OCI-LY7 (cell line): Measurements from ENCODE around the gene S100Z. TPM values are rescaled to one million over a fixed set of nuclear protein-coding genes. Genes with fewer than 3 reads are reported as not detected.

Source experiments
- BruUV-seq: library from RNA; stranded (reverse); fragments of 400-500 nt; replicated peaks from 2 replicates; lab custom pipeline; 2021; lab: Mats Ljungman, UMichigan
- CTCF ChIA-PET: fragments of 300-600 bp; sonication (Branson Sonifier 250); formaldehyde crosslinking; loops from one replicate; lab custom pipeline; 2022; ENCODE audit warnings: antibody characterized with exemption; ENCODE audit not compliant: unreplicated experiment; lab: Charles Lee
- POLR2A ChIA-PET: fragments of 300-600 bp; sonication (Branson Sonifier 250); formaldehyde crosslinking; loops from one replicate; lab custom pipeline; 2022; ENCODE audit warnings: antibody characterized with exemption; lab: Charles Lee
- DNase-seq: peaks from one replicate; pipeline ENCODE4 v3.0.0-alpha.2; 2015; ENCODE audit warnings: low spot score
- H2AFZ ChIP-seq: fragments of 200-600 bp; sonication (generic), shearing (Covaris generic); 2 replicates; pipeline ENCODE4 v1.6.1; 2014; ENCODE audit warnings: mild to moderate bottlenecking, antibody characterized with exemption, low read length, moderate library complexity
- H3K27ac ChIP-seq: fragments of 200-600 bp; sonication (generic); 2 replicates; pipeline ENCODE4 v1.5.1; 2014; ENCODE audit warnings: mixed run types, low read depth, mild to moderate bottlenecking, moderate library complexity, low read length, inconsistent platforms; ENCODE audit not compliant: poor library complexity, severe bottlenecking
- H3K36me3 ChIP-seq: fragments of 200-600 bp; sonication (generic); 2 replicates; pipeline ENCODE4 v1.6.1; 2014; ENCODE audit warnings: mild to moderate bottlenecking, antibody characterized with exemption, low read length, moderate library complexity, mixed read lengths; ENCODE audit not compliant: insufficient read depth
- H3K4me1 ChIP-seq: fragments of 200-600 bp; sonication (generic); 2 replicates; pipeline ENCODE4 v1.5.1; 2014; ENCODE audit warnings: mild to moderate bottlenecking, low read length; ENCODE audit not compliant: insufficient read depth, poor library complexity, severe bottlenecking
- H3K4me2 ChIP-seq: fragments of 200-600 bp; sonication (generic); 2 replicates; pipeline ENCODE4 v1.6.1; 2014; ENCODE audit warnings: mild to moderate bottlenecking, low read length
- H3K4me3 ChIP-seq: fragments of 200-600 bp; sonication (generic); 2 replicates; pipeline ENCODE4 v1.5.1; 2014; ENCODE audit warnings: mild to moderate bottlenecking, low read depth, low read length; ENCODE audit not compliant: poor library complexity, severe bottlenecking
- H3K79me2 ChIP-seq: fragments of 200-600 bp; sonication (generic); 2 replicates; pipeline ENCODE4 v1.6.1; 2016; ENCODE audit warnings: low read depth, mild to moderate bottlenecking, low read length, moderate library complexity, mixed read lengths; ENCODE audit not compliant: insufficient read depth
- H3K9me2 ChIP-seq: fragments of 200-600 bp; sonication (generic); 2 replicates; pipeline ENCODE4 v1.6.1; 2016; ENCODE audit warnings: mild to moderate bottlenecking, low read length, mixed read lengths; ENCODE audit not compliant: insufficient read depth
- H3K9me3 ChIP-seq: fragments of 200-600 bp; sonication (generic); 2 replicates; pipeline ENCODE4 v1.6.1; 2014; ENCODE audit warnings: mild to moderate bottlenecking, mixed run types, low read length, mixed read lengths
- H4K20me1 ChIP-seq: fragments of 200-600 bp; sonication (generic); 2 replicates; pipeline ENCODE4 v1.6.1; 2014; ENCODE audit warnings: mild to moderate bottlenecking, antibody characterized with exemption, low read length, moderate library complexity, mixed read lengths; ENCODE audit not compliant: insufficient read depth
- CTCF ChIP-seq: fragments of 200-600 bp; sonication (generic); conservative IDR thresholded peaks from 2 replicates; pipeline ENCODE4 v1.5.1; 2014; ENCODE audit warnings: mild to moderate bottlenecking, antibody characterized with exemption, low read length, moderate library complexity, mixed read lengths
- EZH2phosphoT487 ChIP-seq: fragments of 200-600 bp; sonication (generic); IDR thresholded peaks from 2 replicates; pipeline ENCODE4 v1.6.1; 2018; ENCODE audit warnings: low read depth, borderline replicate concordance, mild to moderate bottlenecking, mixed run types, antibody characterized with exemption, low read length, moderate library complexity, mixed read lengths
- intact Hi-C: fragments of 100-400 bp; cut with micrococcal nuclease; formaldehyde crosslinking; loops from one replicate; pipeline ENCODE4 v1.10.0; 2022; ENCODE audit not compliant: unreplicated experiment
- total RNA-seq, 2 experiments: library from RNA; depleted of rRNA in 1 of 2; stranded (reverse); fragments of >200 nt in 1 of 2; shearing (Covaris generic) in 1 of 2; gene quantifications; 2 replicates each; pipeline ENCODE4 v1.2.3, GENCODE V29; 2014 to 2022

The S100Z gene
- total RNA-seq, 2 experiments from 2014 or later, result 51.1 to 66.6 TPM

DNA sequence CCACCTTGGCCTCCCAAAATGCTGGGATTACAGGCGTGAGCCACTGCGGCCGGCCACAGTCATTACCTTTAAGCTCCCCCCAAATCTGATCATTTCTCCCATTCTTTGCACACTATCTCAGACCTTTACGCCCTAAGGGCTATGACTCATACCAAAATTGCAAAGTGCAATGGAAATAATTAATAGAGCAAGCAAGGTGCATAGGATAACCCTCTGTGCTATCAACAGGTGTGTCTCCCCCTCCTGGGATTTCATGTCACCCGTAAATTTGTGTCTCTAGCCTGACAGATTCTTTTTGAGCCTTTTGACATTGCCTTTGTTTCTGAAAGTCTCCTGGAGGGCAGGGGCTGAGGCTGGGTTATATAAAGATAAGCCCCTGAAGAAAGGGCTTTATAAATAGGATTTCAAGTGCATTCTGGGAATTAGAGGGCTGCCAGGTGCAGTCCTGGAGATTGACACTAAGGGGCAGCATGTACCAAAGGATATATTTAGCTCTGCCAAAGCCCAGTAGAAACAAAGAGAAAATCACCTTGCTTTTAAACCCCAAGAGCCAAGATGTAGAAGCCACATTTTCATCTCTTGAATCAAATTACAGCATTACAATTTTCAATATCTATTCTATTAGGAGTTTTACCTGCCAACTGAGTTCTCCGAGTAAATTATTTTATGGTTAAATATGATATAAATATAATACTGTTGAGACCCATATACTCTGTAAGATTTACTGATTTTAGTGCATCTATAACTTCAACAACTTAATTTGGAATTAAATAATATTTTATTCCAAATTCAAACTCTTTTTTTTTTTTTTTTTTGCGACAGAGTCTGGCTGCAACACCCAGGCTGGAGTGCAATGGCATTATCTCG lies 18.2 kb downstream of the S100Z start:
- Histone ChIP-seq H3K79me2 (no peaks in the 10 kb centered on the region; the same call in 1 of the 2 replicates), H4K20me1 (no peaks in the 10 kb centered on the region), H2AFZ (peak overlapping the region; percentile 94), H3K27ac (no peak overlapping the region), H3K9me2 (no peaks in the 10 kb centered on the region), H3K4me3 (no peak overlapping the region), H3K36me3 (no peaks in the 10 kb centered on the region), H3K4me2 (peak overlapping the region; percentile 58), H3K4me1 (peaks cover 44% of the 10 kb centered on the region), H3K9me3 (no peaks in the 10 kb centered on the region)
- ChIA-PET POLR2A (interaction anchor here (0.5 to 1.1 kb wide), 4 partner anchors 10 to 277 kb away, joined by 3 to 4 read pairs (median 4); no protein-coding TSS in a partner anchor), CTCF (interaction anchor here (0.5 kb wide), 1 partner anchor 163 kb away, joined by 3 read pairs; no protein-coding TSS in a partner anchor)
- intact Hi-C loops, result loop anchor here (1.0 to 2.0 kb wide), 5 partner anchors 148 to 624 kb away; partner anchors contain the start of gene WDR41
- peak; percentile 85 for DNase-seq
- TF ChIP-seq EZH2phosphoT487 (no peak), CTCF (peak; percentile 96)
- no TSS peak for BruUV-seq

- Histone ChIP-seq H3K4me2 (no peak overlapping the region), H4K20me1 (no peaks in the 10 kb centered on the region), H3K27ac (no peak overlapping the region), H3K79me2 (peaks cover 6% of the 10 kb centered on the region), H3K9me3 (no peaks in the 10 kb centered on the region), H3K4me3 (no peak overlapping the region), H3K9me2 (no peaks in the 10 kb centered on the region), H2AFZ (peak overlapping the region; percentile 82; the same call in 1 of the 2 replicates), H3K4me1 (peaks cover 56% of the 10 kb centered on the region), H3K36me3 (no peaks in the 10 kb centered on the region)
- no TSS peak for BruUV-seq
- intact Hi-C loops, result no loop called here
- no peak for TF ChIP-seq CTCF
- no peak for DNase-seq
- POLR2A ChIA-PET, result interaction anchor here (0.8 to 1.7 kb wide), 4 partner anchors 142 to 622 kb away, joined by 3 to 4 read pairs (median 3); partner anchors contain the start of gene WDR41
- CTCF ChIA-PET, result interaction anchor here (0.6 to 0.9 kb wide), 4 partner anchors 142 to 623 kb away, joined by 3 to 4 read pairs (median 3); no protein-coding TSS in a partner anchor
Observed at GRCh38 chr5:76870046-76870445, 20.2 kb downstream of the S100Z start.
